HG02610 (cell line): ENCODE measurements around the gene BCL2L13.
"Not testable (repeated sequence)": the region's sequence is repeated elsewhere in the genome, so short reads cannot be mapped to it uniquely, and the experiment has no call there.

Source experiments
- ATAC-seq: cut with Tn5 transposase; IDR thresholded peaks from one replicate; pipeline ENCODE4 v1.9.1; 2021; ENCODE audit warnings: mild to moderate bottlenecking, moderate library complexity; ENCODE audit not compliant: unreplicated experiment

The BCL2L13 gene

DNA sequence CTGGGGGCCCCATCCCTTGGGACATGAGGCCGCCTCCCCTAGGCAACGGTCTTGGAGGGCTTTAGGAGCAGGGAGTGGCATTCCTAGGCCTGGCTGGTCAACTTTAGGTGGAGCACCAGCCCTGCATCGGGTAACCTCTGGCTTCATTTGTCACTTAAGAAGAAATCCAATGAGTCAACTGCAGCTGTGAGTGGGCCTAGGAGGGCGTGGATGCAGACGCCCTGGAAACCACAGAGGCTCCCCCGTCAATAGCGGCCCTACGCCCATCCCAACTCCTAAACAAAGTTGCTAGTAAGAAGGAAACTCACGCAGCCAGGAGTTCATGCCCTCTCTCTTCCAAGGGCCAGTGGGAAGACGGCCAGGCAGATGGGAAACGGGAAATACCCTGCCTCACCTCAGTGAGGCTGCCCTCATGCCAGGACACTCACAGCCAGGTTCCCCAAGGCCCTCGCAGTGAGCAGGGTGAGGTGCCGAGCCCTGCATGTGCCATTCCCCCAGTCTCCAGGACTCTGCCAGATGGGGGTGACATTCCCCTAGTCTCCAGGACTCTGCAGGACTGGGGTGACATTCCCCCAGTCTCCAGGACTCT lies 114.9 kb downstream of the BCL2L13 start:
- ATAC-seq, result no peak

DNA sequence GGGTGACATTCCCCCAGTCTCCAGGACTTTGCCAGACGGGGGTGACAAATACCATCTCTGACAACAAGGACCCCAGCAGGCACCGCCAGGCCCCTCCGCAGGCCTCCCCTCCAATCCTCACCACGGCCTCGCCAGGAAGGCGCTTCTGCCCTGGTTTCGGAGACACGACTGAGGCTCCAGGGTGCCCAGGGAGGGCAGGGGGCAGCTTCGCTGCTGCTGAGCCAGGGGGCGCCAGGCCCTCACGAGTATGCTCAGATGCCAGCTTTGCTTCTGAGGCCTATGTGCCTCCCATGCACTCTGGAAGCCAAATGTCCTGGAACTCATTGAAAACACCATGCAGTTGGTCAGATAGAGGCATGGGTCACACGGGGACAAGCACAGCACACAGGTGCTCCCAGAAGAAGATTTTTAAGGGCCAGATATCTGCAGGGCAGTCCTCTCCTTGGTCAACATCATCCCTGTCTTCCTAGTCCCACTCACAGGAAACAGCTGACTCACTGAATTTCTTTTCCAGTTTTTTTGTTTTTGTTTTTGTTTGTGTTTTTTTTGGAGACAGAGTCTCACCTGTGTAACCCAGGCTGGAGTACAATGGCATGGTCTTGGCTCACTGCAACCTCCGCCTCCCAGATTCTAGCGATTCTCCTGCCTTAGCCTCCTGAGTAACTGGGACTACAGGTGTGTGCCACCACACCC lies 115.8 kb downstream of the BCL2L13 start:
- no peak for ATAC-seq

DNA sequence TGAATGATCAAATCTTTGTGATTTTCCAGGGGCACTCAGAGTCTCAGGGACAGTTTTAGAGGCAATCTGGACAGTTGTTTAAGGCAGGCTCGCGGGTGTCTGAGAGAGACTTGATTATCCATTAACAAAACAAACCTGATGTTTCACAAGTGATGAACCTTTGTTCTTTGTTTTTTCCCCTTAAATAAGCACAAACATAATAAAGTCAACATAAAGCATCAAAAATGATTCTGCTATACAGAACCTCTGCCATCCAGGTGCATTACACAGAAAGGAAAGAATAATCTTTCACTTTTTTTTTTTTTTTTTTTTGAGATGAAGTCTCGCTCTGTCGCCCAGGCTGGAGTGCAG lies 122.6 kb downstream of the BCL2L13 start:
- ATAC-seq, result no peak

DNA sequence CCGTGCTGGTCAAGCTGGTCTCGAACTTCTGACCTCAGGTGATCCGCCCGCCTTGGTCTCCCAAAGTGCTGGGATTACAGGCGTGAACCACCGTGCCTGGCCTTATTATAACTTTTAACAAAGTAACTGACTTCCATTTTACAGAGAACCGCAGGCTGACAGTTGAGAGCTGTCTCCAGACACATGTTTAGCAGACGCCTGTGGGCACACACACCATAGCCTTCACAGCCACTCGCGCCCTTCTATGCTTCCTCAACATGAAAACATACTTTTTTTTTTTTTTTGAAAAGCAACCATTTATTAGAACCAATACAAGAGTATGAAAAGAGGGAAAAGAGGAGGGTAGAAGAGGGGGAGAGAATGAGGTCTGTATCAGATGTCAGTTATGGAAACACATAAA lies 124.9 kb downstream of the BCL2L13 start:
- not testable (repeated sequence) for ATAC-seq

DNA sequence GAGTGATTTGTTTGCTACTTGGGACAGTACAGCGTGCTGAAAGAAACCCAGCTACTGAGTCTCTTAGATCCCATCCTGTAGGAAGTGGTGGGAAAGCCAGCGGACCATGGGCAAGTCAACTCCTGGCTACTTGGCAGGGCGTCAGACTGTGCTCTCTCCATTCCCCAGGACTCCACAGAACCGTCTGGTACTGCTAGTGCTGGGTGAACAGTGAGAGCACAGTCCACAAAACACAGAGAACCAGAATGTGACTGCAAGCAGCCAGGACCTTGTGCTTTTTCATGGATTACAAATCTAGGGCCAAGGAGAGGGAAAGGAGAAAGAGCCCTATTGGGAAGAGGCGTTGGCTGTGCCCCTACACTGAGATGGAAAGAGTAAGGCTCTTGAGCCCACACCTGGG lies 125.5 kb downstream of the BCL2L13 start:
- ATAC-seq, result no peak

DNA sequence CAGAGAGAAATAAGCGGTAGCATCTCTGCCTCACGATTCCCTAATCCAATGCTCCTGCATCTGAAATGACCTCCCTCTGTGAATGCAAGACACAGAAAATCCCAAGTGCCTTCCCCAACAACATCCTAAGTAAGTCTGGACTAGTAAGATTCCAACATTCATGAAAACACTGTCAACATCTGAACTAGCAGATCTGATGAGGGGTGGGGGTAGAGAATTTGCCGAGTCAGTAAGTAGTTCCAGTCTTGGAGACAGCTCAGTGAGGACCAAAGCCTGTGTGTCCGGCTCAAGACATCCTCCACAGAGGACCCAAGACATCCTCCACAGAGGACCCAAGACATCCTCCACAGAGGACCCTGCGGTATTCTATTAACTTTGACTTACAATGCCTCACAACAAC lies 126.3 kb downstream of the BCL2L13 start:
- not testable (repeated sequence) for ATAC-seq

DNA sequence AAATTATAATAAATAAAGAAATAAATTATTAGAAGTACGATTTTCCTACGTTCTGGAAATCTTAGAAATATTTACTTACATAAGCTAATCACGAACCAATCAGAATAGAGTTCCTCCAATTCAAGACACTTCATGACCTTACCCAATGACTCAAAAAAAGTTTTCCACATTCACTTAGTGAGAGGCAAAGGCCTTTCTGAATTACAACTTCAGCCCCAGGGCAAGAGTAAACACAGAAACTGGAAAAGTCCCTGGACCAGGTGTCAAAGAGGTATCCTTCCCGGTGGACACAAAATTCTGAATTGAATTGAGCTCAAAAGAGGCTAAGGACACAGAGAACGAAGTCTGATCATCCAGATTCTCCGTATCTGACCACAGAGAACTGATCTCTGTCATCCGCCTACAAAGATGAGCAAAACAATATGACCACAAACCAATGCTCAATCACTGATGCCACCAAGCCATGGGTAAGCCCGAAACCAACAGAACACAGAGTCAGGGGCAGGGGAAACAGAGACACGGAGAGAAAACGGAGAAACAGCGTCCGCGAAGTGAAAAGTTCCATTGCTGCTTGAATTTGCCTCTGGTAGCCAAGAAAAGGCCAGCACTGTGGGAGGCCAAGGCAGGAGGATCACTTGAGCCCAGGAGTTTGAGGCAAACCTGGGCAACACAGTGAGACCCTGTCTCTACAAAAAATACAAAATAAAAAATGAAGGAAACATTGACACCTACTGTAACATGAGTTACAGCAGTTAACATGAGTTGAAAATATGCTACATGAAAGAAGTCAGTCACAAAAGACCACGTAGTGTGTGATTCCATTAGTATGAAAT lies 128.9 kb downstream of the BCL2L13 start:
- ATAC-seq, result peak; percentile 57

DNA sequence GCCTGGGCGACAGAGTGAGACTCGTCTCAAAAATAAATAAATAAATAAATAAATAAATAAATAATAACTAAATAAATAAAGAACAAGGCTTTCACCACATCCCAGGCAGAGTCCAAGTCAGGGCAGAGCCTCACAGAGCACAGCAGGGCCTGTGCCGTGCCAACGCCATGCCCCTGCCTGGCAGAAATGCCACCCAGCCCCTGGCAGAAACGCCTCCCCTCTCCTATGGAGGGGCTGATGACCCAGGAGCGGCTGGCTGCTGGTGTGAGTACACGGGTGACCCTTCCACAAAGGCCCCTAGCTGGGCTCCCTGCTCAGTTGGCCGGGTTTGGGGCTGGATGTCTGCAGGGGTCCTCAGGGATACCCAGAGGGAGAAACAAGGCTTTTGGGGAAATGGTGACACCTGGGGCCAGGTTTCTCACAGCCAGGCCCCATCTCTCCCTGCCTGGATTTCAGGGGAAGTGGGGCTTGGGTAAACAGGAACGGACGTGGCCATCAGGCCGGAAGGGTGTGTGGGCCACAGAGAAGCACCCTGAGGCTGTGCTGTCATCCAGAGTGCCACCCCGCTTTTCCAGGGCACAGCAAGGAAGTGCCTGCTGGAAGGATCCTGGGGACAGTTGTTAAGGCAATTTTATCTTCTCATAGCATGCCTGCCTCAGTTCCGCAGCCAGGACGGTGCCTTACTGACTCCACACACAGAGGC lies 130.6 kb downstream of the BCL2L13 start:
- no peak for ATAC-seq

DNA sequence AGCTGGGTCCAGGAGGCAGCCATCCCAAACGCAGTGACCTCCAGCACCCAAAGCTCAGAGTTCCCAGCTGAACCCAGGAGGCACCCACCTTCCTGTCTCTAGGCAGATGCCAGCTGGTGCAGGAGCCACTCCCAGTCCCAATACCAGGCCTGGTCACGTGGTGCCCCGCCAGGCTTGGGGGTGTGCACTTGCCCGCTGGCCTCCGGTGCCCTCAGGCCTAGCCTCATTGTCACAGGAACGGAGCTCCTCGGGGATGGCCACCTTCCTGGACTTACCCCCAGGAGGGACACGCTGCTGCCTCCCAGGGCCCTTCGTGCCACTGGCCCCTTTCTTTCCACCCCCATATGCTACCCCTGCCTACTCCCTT lies 131.1 kb downstream of the BCL2L13 start:
- ATAC-seq, result no peak

DNA sequence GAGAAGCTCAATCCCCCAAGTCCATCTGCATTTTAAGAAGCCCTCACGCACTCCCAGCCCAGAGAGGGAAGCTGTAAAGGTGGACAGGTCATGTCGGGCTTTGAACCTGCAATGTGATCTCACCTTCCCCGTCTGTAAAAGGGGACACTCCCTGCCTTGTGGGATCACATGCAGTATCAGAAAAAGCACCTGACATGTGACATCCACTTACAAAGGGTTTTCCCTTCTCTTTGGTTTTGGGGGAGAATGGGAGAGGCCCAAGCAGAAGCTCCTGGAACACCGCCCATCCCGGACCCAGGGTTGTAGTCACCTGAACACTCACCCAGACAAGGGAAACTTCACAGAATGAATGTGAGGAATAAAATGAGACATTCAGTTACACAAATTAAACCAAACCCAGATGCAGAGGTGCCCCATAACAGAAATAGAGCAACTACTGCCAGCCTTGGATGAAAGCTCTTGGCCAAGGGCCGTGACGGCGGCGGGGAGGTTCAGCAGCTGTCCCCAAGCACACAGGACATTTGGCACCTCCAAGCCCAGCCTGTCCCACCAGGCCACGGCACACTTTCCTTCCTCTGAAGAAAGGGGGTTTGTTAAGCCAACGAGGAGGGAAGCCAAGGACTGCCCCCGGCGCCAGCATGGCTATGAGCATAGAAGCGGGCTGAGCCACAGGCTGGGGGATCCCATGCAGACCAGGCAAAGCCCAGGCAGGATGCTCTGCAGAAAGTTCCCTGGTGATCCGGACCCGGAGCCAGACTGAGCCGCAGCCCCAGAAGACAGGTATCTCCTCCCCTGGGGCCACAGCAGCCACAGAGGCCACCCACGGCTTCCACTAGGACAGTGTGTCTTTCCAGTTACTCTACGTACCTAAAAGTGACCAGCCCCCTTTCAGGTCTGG lies 131.9 kb downstream of the BCL2L13 start:
- ATAC-seq, result no peak

DNA sequence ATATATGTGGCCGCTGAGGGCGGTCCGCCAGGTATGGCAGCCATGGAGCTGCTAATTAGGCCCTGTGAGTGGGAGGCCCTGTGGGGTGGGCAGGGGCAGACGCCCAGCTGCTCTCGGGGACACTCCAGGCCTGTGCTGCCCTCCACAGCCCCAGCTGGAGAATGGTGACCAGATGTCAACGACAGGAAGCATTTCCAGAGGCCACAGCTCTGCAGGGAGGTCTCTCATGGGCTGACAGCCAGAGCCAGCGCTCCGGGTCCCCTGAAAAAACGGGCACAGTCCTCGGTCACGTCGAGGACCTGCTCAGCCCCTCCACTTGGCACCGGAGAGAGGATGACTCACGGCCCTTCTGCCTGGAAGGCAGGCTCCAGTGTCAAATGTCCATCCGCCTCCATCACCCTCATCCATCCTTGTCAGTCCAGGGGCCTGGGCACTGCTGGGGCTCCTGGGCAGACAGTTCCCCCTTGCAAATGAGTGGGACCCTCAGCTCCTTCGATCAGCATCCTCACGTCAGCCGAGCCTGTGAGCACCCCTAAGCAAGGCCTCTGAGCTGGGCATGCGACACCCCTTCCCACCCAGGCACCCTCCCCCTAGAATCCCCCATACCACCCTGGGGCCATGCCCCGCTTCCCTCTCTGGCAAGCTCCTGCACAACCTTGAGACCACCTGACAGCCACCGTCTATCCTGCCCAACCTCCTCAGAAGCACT lies 133.8 kb downstream of the BCL2L13 start:
- no peak for ATAC-seq

DNA sequence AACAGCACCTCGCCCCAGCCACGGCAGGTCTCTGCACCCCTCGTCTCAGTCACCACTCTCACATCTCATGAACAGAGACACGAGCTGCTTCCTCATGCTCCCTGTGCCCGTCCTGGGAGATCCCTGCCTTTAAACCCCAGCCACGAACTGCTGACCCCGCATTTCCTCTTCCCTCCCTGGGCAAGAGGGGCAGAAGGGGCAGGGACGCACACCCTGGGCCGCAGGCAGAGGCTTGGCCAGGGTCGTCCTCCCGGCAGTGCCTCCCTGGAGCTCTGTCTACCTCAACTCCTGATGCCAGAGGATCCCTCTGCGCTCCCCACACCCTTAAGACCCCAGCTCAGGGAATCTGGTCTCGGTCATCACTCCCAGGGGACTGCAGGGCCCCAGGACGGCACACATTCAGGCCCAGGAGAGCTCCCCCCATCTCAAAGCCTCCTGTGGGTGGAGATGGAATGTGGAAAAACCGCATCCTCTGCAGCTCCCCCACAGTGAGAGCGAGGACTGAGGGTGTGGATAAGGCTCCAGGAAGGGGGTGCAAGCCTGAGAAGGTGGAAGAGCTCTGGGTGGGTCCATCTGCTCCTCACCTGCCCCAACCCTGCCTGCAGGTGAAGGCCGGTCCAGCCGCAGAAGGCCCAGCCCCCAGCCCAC lies 134.5 kb downstream of the BCL2L13 start:
- no peak for ATAC-seq

DNA sequence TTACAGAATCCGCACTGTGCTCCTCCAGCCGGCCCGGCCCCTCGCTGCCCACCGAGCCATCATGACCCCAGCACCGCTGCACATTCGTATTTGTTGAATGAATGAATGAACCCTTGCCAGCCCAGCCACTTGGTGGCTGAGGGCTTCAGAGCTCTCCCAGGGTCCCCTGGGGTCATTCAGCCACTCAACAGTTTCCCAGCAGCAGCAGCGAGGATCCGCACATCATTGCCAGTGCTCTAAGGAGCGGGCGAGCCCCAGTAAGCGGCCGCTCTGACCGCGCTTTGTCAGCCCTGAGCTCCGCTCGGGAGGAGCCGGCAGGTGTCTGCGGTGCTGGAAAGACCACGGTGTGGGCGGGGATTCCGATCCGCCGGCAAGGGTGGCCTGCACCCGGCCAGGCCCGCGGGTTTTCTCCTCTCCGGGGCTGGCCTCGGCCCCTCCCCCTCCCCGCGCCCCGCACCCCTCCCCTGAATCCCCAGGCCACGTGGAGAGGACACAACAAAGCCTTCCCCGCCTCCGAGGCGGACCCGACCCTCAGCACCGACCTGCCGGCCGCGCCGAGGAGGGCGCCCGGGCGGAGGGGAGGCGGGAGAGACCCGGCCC lies 135.1 kb downstream of the BCL2L13 start:
- peak; percentile 34 for ATAC-seq

DNA sequence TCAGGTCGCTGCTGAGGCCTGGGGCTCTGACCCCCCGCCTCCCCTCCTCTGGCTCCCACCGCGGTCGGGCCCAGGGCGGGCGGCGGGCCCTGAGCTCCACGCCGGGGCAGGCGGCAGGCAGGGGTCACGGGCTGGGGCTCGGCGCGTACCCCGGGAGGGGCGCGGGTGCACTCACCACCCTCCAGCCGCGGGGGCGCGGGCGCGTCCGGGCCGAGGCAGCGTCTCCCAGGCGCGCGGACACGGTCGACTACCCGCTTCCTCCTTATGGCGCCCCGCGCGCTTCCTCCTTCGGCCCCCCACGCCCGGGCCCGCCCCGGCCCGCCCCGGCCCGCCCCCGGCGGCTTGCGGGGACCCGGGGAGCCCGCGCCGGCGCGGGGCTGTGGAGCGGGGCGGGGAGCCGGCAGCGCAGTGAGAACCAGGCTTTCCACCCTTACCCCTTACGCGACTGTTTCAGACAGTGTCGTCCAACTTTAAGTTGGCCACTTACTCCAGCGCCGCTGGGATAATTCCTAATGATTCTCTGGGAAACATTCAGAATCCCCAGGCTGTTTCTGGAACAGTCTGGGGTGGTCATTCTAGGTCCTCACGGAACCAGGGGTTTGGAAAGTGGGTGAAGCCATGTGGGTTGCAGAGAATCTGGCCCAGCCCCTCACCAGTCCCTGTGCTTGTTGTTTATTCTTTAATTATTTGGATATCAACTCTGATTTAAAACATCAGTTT lies 135.8 kb downstream of the BCL2L13 start, which contains the start of gene BID:
Gene BID (minus strand): TSS at position 264 of the 720 bp plus-strand sequence. CDS start 24,353 bp downstream, outside the sequence.
- peak; percentile 20 for ATAC-seq

DNA sequence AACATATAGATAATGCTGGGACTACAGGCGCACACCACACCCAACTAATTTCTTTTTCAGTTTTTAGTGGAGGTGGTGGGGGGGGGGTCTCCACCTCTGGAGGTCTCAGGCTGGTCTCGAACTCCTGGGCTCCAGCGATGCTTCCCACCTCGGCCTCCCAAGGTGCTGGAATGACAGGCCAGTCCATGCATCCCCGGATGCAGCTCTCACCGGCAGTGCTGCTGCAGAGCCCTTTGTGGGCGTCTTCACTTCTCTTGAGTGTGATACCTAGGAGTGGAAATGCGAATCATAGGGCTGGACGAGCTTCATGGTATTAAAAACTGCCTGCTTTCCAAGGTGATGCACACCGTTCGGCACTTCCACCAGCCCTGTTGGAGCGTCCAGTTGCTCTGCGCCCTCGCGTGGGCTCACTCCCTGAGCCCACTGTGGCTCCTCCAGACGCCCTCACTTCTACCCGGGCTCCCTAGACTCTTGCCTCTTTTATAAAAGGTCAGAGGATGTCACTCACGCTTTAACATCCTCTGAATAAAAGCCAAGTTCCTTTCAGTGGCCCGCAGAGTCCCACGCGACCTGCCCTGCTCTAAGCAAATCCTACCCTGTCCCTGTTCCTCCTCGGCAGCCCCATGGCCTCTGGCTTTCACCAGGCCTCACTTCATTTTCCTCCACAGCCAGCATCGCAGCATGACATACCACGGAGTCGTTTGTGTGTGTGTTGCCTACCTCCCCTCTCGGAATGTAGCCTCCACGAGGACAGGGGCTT lies 136.5 kb downstream of the BCL2L13 start:
- ATAC-seq, result no peak

DNA sequence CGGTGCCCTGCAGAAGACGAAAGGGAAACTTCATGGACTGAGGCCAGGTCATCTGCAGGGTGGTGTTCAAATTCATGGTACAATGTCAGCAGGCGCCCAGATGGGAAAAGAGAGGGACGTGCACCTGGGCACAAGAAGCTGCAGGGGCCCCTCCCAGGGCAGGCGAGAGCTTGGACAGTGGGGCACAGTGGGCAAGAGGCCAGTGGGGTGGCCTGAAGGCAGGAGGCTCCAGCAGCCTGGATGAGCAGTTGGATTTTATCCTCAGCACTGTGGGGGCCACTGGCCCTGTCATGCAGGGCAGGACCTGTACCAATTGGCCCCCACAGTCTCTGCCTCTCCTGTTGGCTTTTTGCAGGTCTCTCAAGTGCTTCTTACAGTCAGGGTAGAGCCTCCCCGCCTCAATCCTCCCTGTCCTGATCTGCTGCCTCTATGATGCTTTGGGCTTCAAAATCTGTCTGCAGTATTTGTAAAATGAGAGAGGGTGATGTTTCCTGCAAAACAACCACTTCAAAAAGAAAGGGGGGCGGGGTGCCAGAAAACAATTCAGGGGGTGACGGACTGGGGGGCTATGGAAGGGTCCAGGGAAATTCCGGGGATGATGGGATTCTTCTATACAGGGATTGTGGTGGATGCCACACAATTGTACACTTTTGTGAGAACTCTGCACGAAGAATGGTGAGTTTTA lies 137.4 kb downstream of the BCL2L13 start:
- no peak for ATAC-seq
